ENCODE results near the gene FSHR.

Gene FSHR

DNA sequence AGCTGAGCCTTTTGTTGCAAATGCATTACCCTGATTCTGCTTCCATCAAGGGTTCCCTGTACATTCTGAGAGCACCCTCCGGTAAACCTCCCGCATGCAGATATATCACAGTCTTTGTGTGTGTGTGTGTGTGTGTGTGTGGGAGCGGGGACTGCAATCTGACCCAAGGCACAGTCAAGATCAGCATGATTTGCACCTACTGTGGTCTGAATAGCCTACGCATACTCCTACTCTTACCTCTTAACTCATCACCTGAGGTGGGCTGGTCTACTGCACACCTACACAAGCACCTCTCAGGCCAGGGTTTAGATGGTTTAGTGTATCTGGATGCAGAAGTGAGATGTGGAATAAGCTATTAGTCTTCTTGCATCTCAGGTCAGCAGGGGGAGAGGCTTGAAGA is 174.6 kb downstream of the FSHR start:
- Histone ChIP-seq H3K4me2 (ENCODE audit: low read depth, low read length, poor library complexity, severe bottlenecking) (no peak overlapping the region), H3K9ac (ENCODE audit: low read depth, low read length, poor library complexity, severe bottlenecking) (no peak overlapping the region), H3K4me1 (ENCODE audit: insufficient read depth, low read length, poor library complexity, severe bottlenecking) (no peaks in the 10 kb centered on the region), H3K9me3 (ENCODE audit: insufficient read depth, low read depth, low read length) (no peaks in the 10 kb centered on the region), H3K27me3 (ENCODE audit: insufficient read depth, low read length, poor library complexity, severe bottlenecking) (no peaks in the 10 kb centered on the region), H3K79me2 (ENCODE audit: insufficient read depth, low read length) (no peaks in the 10 kb centered on the region), H3F3A (ENCODE audit: low read depth) (no peaks in the 10 kb centered on the region), H2AFZ (ENCODE audit: low read length) (no peak overlapping the region), H3K9me2 (replicated peaks; ENCODE audit: low read depth, low read length) (no peaks in the 10 kb centered on the region), H3K4me3 (ENCODE audit: low read length, poor library complexity, severe bottlenecking) (no peak overlapping the region), H4K20me1 (ENCODE audit: insufficient read depth, low read length, poor library complexity, severe bottlenecking) (no peaks in the 10 kb centered on the region), H3K36me3 (ENCODE audit: insufficient read depth, low read length) (no peaks in the 10 kb centered on the region)
- TF ChIP-seq, protein P1, sequence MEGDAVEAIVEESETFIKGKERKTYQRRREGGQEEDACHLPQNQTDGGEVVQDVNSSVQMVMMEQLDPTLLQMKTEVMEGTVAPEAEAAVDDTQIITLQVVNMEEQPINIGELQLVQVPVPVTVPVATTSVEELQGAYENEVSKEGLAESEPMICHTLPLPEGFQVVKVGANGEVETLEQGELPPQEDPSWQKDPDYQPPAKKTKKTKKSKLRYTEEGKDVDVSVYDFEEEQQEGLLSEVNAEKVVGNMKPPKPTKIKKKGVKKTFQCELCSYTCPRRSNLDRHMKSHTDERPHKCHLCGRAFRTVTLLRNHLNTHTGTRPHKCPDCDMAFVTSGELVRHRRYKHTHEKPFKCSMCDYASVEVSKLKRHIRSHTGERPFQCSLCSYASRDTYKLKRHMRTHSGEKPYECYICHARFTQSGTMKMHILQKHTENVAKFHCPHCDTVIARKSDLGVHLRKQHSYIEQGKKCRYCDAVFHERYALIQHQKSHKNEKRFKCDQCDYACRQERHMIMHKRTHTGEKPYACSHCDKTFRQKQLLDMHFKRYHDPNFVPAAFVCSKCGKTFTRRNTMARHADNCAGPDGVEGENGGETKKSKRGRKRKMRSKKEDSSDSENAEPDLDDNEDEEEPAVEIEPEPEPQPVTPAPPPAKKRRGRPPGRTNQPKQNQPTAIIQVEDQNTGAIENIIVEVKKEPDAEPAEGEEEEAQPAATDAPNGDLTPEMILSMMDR (conservative IDR thresholded peaks at IDR 0.05; ENCODE audit: low read length): no peak
- no peak for TF ChIP-seq EZH2phosphoT487 (IDR thresholded peaks at IDR 0.05; ENCODE audit: borderline replicate concordance)

- Histone ChIP-seq H3K36me3 (ENCODE audit: insufficient read depth, low read length) (no peaks in the 10 kb centered on the region), H3K4me3 (ENCODE audit: low read length, poor library complexity, severe bottlenecking) (no peak overlapping the region), H3K4me2 (ENCODE audit: low read depth, low read length, poor library complexity, severe bottlenecking) (no peak overlapping the region), H2AFZ (ENCODE audit: low read length) (no peak overlapping the region), H3K27me3 (ENCODE audit: insufficient read depth, low read length, poor library complexity, severe bottlenecking) (no peaks in the 10 kb centered on the region), H3K9me3 (ENCODE audit: insufficient read depth, low read depth, low read length) (no peaks in the 10 kb centered on the region), H3K9ac (ENCODE audit: low read depth, low read length, poor library complexity, severe bottlenecking) (no peak overlapping the region), H3K4me1 (ENCODE audit: insufficient read depth, low read length, poor library complexity, severe bottlenecking) (no peaks in the 10 kb centered on the region), H4K20me1 (ENCODE audit: insufficient read depth, low read length, poor library complexity, severe bottlenecking) (no peaks in the 10 kb centered on the region), H3F3A (ENCODE audit: low read depth) (no peaks in the 10 kb centered on the region), H3K79me2 (ENCODE audit: insufficient read depth, low read length) (no peaks in the 10 kb centered on the region), H3K9me2 (replicated peaks; ENCODE audit: low read depth, low read length) (no peaks in the 10 kb centered on the region)
- TF ChIP-seq EZH2phosphoT487 (IDR thresholded peaks at IDR 0.05; ENCODE audit: borderline replicate concordance): no peak
- TF ChIP-seq, protein P1 (conservative IDR thresholded peaks at IDR 0.05; ENCODE audit: low read length): no peak
Measured at GRCh38 chr2:48978131-48978530, 176.2 kb downstream of the FSHR start.

- no peaks in the 10 kb centered on the region for H3K79me2 ChIP-seq (ENCODE audit: insufficient read depth, low read length)
- H3K36me3 ChIP-seq (ENCODE audit: insufficient read depth, low read length): no peaks in the 10 kb centered on the region
- H3K4me1 ChIP-seq (ENCODE audit: insufficient read depth, low read length, poor library complexity, severe bottlenecking): no peaks in the 10 kb centered on the region
- H3F3A ChIP-seq (ENCODE audit: low read depth): no peaks in the 10 kb centered on the region
- no peak overlapping the region for H3K9ac ChIP-seq (ENCODE audit: low read depth, low read length, poor library complexity, severe bottlenecking)
- no peak overlapping the region for H2AFZ ChIP-seq (ENCODE audit: low read length)
- no peaks in the 10 kb centered on the region for H3K27me3 ChIP-seq (ENCODE audit: insufficient read depth, low read length, poor library complexity, severe bottlenecking)
- H3K9me3 ChIP-seq (ENCODE audit: insufficient read depth, low read depth, low read length): no peaks in the 10 kb centered on the region
- no peak for TF ChIP-seq EZH2phosphoT487 (IDR thresholded peaks at IDR 0.05; ENCODE audit: borderline replicate concordance)
- TF ChIP-seq, protein P1 (conservative IDR thresholded peaks at IDR 0.05; ENCODE audit: low read length): no peak
- H3K4me3 ChIP-seq (ENCODE audit: low read length, poor library complexity, severe bottlenecking): no peak overlapping the region
- H3K4me2 ChIP-seq (ENCODE audit: low read depth, low read length, poor library complexity, severe bottlenecking): no peak overlapping the region
- H4K20me1 ChIP-seq (ENCODE audit: insufficient read depth, low read length, poor library complexity, severe bottlenecking): no peaks in the 10 kb centered on the region
- H3K9me2 ChIP-seq (replicated peaks; ENCODE audit: low read depth, low read length): no peaks in the 10 kb centered on the region
Measured at GRCh38 chr2:48971801-48972200, 182.5 kb downstream of the FSHR start.
